Cortex of kidney (tissue), 1 donor: ENCODE measurements around the gene NAALADL1.

ENCODE experiments used
- DNase-seq: peaks from one replicate; lab custom pipeline; 2025; lab: John Stamatoyannopoulos, UW

Gene NAALADL1, protein sequence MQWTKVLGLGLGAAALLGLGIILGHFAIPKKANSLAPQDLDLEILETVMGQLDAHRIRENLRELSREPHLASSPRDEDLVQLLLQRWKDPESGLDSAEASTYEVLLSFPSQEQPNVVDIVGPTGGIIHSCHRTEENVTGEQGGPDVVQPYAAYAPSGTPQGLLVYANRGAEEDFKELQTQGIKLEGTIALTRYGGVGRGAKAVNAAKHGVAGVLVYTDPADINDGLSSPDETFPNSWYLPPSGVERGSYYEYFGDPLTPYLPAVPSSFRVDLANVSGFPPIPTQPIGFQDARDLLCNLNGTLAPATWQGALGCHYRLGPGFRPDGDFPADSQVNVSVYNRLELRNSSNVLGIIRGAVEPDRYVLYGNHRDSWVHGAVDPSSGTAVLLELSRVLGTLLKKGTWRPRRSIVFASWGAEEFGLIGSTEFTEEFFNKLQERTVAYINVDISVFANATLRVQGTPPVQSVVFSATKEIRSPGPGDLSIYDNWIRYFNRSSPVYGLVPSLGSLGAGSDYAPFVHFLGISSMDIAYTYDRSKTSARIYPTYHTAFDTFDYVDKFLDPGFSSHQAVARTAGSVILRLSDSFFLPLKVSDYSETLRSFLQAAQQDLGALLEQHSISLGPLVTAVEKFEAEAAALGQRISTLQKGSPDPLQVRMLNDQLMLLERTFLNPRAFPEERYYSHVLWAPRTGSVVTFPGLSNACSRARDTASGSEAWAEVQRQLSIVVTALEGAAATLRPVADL

GRCh38 chr11:65058419-65059054, at the start of gene NAALADL1:
NAALADL1 (minus strand) TSS chr11:65058553; CDS start chr11:65058521, 32 bp downstream.
- DNase-seq, result no peak

DNA sequence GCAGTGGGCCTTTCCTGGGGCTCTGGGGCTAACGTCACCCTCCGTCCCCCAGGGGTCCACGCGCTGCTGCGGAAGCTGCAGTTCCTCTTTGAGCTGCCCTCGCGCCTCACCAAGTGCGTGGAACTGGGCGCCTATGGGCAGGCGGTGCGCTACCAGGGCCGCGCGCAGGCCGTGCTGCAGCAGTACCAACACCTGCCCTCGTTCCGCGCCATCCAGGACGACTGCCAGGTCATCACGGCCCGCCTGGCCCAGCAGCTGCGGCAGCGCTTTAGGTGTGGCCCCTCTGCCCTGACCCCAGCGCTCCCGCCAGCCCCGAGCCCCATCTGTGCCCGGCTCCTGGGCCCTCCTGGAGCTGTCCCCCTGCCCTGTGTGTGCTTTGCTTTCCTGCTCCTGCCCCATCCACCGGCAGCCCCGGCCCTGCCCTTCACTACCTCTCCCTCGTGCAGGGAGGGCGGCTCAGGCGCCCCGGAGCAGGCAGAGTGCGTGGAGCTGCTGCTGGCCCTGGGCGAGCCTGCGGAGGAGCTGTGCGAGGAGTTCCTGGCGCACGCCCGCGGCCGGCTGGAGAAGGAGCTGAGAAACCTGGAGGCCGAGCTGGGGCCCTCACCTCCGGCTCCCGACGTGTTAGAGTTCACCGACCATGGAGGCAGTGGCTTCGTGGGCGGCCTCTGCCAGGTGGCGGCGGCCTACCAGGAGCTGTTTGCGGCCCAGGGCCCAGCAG, 49.6 kb upstream of the NAALADL1 start:
- DNase-seq, result no peak

GRCh38 chr11:65107078-65107477, 48.7 kb upstream of the NAALADL1 start:
- DNase-seq, result no peak

GRCh38 chr11:65104628-65105027, 46.3 kb upstream of the NAALADL1 start:
- no peak for DNase-seq

DNA sequence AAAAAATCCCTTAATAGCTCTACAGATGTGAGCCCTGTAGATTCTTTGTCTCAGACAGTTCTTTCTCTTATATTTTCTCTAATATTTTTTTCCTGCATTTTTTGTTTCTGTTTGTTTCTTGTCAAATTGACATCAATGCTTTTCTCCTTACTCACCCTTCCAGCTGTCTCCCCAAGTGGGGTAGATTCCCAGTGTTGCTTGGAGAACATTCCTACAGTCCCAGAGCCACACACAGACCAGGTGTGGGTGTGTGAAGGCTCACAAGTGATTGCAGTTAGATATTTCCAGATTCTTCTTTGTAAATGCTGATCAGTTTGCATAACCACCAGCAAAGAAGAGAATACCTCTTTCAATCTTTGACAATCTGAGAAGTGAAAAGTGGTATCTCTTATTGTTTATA, 45.1 kb upstream of the NAALADL1 start:
- DNase-seq, result no peak

- no peak for DNase-seq
Measured at GRCh38 chr11:65102142-65103095, 44.1 kb upstream of the NAALADL1 start.

DNA sequence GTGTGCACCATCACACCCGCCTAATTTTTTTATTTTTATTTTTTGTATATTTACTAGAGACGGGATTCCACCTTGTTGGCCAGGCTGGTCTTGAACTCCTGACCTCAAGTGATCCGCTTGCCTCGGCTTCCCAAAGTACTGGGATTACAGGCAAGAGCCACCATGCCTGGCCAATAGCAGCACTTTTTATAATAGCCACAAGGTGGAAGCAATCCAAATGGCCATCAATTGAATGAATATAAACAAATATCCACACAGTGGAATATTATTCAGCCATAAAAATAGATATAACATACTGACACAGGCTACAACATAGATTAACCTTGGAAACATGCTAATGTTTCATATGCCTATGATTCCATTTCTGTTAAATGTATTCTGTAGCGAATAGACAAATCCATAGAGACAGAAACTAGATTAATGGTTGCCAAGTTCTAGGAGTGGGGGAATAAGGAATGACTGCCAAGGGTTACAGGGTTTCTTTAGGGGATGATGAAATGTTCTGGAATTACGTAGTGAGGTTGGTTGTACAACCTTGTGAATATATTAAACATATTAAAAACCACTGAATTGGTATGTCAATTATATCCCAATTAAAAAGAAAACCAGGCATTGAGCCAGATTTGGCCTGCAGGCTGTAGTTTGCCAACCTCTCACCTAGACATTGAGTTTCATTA, 42.5 kb upstream of the NAALADL1 start:
- no peak for DNase-seq

DNA sequence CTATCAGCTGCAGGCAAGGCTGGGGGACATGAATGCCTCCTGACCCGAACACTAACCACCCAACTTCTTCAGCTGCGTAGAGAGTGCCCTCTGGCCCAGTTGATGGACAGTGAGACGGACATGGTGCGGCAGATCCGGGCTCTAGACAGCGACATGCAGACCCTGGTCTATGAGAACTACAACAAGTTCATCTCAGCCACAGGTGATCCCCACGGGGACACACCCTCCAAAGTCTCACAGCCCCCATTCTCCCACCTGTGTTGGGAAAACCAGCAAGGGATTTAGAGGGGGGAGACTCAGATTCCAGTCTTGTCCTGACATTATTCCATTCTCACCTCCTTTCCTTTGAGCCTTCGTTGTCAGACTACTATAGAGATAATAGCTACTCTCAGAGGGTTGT, 38.6 kb upstream of the NAALADL1 start:
- no peak for DNase-seq

- DNase-seq, result no peak
Measured at GRCh38 chr11:65095974-65096806, 37.8 kb upstream of the NAALADL1 start, which contains the start of gene VPS51. VPS51 (plus strand) TSS chr11:65096214; CDS start chr11:65096251, 37 bp downstream.

GRCh38 chr11:65095427-65095826, 37.1 kb upstream of the NAALADL1 start:
- DNase-seq, result no peak

GRCh38 chr11:65090628-65091027, 32.3 kb upstream of the NAALADL1 start:
- DNase-seq, result no peak

- no peak for DNase-seq
Measured at GRCh38 chr11:65089621-65090020, 31.3 kb upstream of the NAALADL1 start.

GRCh38 chr11:65087827-65088226, 29.5 kb upstream of the NAALADL1 start:
- no peak for DNase-seq

- no peak for DNase-seq
Measured at GRCh38 chr11:65087216-65087615, 28.9 kb upstream of the NAALADL1 start.

DNA sequence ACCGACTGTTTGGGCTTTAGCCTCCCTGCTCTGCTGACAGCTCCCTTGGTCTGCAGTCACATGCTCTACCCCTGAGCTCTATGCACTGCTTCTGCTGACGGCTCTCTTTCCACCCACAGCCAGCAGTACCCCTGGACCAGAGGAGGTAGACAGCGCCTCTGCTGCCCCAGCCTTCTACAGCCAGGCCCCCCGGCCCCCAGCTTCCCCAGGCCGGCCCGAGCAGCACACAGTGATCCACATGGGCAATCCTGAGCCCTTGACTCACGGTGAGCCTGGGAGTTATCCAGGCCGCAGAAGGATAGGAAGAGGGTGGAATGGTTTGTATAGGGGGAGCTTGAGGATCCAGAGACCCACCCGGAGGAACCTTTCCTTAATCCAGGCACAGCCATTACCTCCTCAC, 28.5 kb upstream of the NAALADL1 start:
- DNase-seq, result no peak

- no peak for DNase-seq
Measured at GRCh38 chr11:65085446-65085845, 27.1 kb upstream of the NAALADL1 start.

- no peak for DNase-seq
Measured at GRCh38 chr11:65084598-65085375, 26.4 kb upstream of the NAALADL1 start.

- peak; percentile 67 for DNase-seq
Measured at GRCh38 chr11:65083834-65084597, 25.7 kb upstream of the NAALADL1 start, which contains the start of the genes CDCA5 and ZFPL1. CDCA5 (minus strand) TSS chr11:65084040; CDS start chr11:65083978, 62 bp downstream. ZFPL1 (plus strand) TSS chr11:65084222; CDS start chr11:65084699, 477 bp downstream.
